ENCODE results near the gene PROX2.

- TF ChIP-seq POLR2A (IDR thresholded peaks at IDR 0.05) (no peak), EP300 (IDR thresholded peaks at IDR 0.05) (no peak)
Observed at GRCh38 chr14:74909911-74910310, 34.0 kb upstream of the PROX2 start.
